Hippocampal formation (tissue), 2 donors: ENCODE data around the gene QSOX1.

Experiments
- DNase-seq, 2 donors: peaks; one replicate each; lab custom pipeline; 2025; lab: John Stamatoyannopoulos, UW

QSOX1 gene

GRCh38 chr1:180251526-180252305 lies 97.0 kb downstream of the QSOX1 start:
- no peak for DNase-seq

- DNase-seq: peak in 1 of 2 donors; percentile 31
Measured at GRCh38 chr1:180252638-180253536, 98.2 kb downstream of the QSOX1 start.
